Liver (tissue), 3 donors: Measurements from ENCODE around the gene RAI14.

Source experiments
- ATF3 ChIP-seq: IDR thresholded peaks from 2 replicates; pipeline ENCODE4 v1.6.1; 2016; ENCODE audit warnings: antibody characterized with exemption
- CTCF ChIP-seq: fragments of 150-350 bp; IDR thresholded peaks from 2 replicates; pipeline ENCODE4 v1.5.1; 2017; ENCODE audit warnings: improper control_type of control experiment, low read depth, low read length; ENCODE audit not compliant: missing input control
- EGR1 ChIP-seq, 2 donors: IDR thresholded peaks; 2 replicates each; pipeline ENCODE4 v1.6.1; 2016 to 2018; ENCODE audit warnings: antibody characterized with exemption in 2 of 2, low read depth in 2 of 2
- HNF4A ChIP-seq, 2 donors: conservative IDR thresholded peaks; 2 replicates each; pipeline ENCODE4 v1.6.1; 2016; ENCODE audit warnings: antibody characterized with exemption in 2 of 2, mild to moderate bottlenecking in 2 of 2
- RAD21 ChIP-seq, 2 donors: IDR thresholded peaks; 2 replicates each; pipeline ENCODE4 v1.6.1; 2016; ENCODE audit warnings: antibody characterized with exemption in 2 of 2, mild to moderate bottlenecking in 2 of 2
- REST ChIP-seq: IDR thresholded peaks from 2 replicates; pipeline ENCODE4 v1.6.1; 2016; ENCODE audit warnings: antibody characterized with exemption, mild to moderate bottlenecking
- TAF1 ChIP-seq: conservative IDR thresholded peaks from 2 replicates; pipeline ENCODE4 v1.6.1; 2016; ENCODE audit warnings: antibody characterized with exemption, mild to moderate bottlenecking
- donor health status: healthy.
- donor health status: healthy.

DNA sequence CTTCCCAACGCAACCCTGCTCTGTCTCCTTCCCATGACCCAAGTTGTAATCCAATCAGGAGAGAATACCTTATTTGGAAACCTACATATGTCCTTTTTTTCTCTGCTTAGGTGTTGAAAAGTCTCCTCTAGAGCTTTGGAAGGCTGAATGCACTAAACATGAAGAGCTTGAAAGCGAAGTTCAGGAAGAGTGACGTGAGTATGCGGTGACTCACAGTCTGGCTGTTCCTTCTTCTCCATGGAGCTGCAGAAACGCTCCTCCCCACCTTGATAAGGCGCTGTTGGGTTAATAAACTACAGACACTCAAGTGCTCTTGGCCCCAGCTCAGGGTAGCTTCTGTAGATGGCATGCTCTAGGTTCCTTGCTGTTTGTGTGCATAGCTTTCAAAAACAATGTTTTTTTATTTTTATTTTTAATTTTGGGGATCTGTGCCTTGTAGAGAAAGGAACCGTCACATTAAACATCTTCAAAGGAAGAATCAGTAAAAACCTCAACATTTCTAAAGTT is 30.7 kb downstream of the RAI14 start:
- TF ChIP-seq CTCF = peak; percentile 8
- TF ChIP-seq ATF3 = peak; percentile 83
- peak; percentile 53 to 55 for TF ChIP-seq HNF4A (conservative IDR thresholded peaks at IDR 0.05)
- TF ChIP-seq EGR1 (IDR thresholded peaks at IDR 0.05; ENCODE audit: low read depth in 2 of 2) = no peak
- TF ChIP-seq RAD21 (IDR thresholded peaks at IDR 0.05) = peak; percentile 43 to 61
- TF ChIP-seq TAF1 = no peak
- peak; percentile 5 for TF ChIP-seq REST
